ENCODE data around the gene TBC1D21.

- TF ChIP-seq CTCF (IDR thresholded peaks at IDR 0.05), result no peak
- no peak for TF ChIP-seq POLR2A (IDR thresholded peaks at IDR 0.05)
These were observed 50.3 kb downstream of the TBC1D21 start for GRCh38 chr15:73923488-73924164.

Measured in body of pancreas (tissue), 4 donors.